GM12874 (cell line): ENCODE data around the gene LBH.

Source experiments
- CTCF ChIP-seq: IDR thresholded peaks from 2 replicates; pipeline ENCODE4 v1.5.1; 2011; ENCODE audit warnings: low read depth, mild to moderate bottlenecking, control low read depth, low read length, moderate library complexity; ENCODE audit not compliant: insufficient read depth

LBH gene

GRCh38 chr2:30296496-30296895 is 65.2 kb downstream of the LBH start:
- no peak for TF ChIP-seq CTCF

DNA sequence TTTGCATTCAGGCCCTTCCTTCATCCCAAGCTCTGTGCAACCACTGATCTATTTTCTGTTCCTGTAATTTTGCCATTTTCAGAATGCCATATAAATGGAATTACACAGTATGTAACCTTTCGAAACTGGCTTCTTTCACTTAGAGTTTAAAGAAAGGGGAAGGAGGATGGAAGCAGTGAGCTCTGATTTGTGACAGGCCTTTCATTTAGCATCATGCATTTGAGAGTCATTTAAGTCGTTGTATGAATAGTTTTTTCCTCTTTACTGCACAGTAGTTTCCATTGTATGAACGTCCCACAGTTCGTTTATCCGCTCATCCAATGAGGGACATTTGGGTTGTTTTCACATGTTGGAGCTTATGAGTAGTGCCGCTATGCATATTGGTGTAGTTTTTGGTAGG is 67.0 kb downstream of the LBH start:
- TF ChIP-seq CTCF: no peak

DNA sequence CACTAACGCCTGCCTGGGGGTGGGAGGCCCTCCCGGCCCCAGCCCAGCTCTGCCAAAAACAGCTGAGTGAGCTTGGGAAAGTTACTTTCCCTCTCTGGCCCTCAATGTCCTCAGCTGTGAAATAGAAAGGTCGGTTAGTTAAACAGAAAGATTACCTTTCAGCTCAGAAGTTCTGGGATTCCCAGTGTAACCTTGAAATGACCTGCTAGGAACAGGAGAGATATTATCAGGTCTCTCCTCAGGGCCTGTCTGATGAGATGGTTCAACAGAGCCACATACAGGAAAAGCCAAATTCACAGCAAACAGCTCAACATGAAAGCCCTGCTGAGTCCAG is 68.8 kb downstream of the LBH start:
- no peak for TF ChIP-seq CTCF

GRCh38 chr2:30300456-30301221 is 69.3 kb downstream of the LBH start:
- TF ChIP-seq CTCF: no peak

DNA sequence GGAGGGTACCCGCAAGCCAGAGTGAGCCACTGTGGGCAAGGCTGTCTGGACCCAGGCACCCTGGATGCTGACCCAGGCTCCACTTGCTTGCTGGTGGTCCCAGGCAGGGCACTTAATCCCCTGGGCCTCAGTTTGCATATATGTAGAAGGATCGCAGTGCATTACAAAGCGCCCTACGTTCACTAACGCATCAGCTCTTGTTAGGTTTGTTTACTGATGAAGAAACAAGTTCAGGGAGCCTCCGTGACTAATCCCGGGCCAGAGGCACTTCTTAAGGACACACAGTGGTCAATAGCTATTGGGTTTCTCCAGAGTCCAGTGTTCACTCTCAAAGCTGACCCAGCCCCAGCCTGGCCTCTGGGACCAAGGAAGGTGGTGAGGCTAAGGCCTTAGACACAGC is 70.2 kb downstream of the LBH start:
- no peak for TF ChIP-seq CTCF

- TF ChIP-seq CTCF: no peak
These were observed 71.2 kb downstream of the LBH start for GRCh38 chr2:30302566-30302965.

DNA sequence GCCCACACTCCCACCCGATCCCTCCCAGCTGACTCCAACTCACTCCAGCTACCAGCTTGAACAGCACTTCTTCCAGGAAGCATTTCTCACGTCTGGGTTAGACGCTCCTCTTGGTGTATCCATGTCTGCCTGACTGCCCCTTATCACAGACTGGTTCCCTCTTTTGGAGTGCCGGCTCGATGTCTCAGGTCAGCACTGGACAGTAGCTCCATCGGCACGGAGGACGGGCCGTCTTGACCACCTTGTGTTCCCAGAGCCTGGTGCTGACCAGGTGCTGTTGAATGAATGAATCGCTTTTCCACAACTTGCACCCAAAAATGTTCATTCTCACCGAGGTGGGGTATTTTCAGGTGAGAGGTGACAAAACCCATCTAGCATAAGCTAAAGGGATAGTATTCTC is 71.8 kb downstream of the LBH start:
- TF ChIP-seq CTCF: no peak
